Measurements from ENCODE around the gene C4orf54.

C4orf54 gene

DNA sequence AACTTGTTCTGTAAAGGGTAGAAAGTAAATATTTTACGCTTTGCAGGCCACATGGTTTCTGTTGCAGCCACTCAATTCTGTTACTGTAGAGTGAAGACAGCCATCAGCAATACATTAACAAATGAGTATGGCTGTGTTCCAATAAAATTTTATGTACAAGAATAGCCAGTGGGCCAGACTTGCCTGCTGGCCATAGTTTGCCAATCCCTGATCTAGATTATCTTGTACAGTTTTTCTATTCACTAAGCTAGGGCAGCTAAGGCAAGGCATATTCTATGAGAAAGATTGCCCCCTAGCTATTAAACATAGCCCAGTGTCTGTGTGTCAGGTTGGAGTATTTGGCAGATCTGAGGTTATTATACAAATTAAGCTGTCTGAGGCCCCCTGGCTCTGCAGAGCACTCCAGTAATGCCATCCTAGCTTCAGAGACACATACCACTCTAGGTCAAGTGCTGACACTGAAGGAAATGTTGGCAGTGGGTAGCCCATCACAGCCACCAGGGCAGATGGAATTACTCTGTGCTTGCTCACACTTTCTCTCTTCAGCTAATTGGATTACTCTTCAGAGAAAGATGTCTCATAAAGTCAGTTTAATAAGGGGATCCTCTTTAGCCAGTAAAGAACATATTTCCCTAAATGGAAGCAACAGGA lies 42.3 kb downstream of the C4orf54 start:
- DNase-seq, result no peak

DNA sequence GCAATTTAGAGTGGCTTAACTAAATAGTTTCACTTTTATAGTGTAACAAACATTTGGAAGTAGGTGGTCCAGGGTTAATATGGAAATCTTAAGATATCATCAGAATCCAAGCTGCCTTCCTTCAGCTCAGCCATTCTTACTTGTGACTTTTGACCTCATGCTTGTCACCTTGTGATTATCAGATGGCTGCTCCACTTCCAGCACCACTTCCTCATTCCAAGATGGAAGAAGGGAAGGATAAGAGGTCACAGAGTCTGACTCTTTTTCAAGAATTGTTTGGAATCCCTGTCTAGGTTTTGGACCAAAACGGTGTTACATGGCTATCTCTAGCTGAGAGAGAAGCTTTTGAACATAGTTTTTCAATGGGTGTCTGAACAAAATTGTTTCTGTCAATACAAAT lies 43.1 kb downstream of the C4orf54 start:
- no peak for DNase-seq

DNA sequence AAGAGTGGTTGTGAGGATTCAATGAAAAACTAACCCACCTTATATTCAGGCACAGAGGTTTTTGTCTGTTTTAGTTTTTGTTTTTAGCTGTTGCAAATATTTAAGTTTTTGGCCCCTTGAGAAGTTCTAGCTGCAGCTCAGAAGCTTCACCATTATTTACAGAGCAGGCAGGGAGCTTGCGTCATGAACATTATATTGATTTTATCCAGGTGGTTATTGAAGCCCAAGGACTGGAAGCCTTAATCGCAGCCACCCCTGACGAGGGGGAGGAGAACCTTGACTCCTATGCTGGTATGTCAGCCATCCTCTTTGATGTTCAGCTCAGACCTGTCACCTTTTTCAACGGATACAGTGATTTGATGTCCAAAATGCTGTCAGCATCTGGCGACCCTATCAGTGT lies 44.9 kb downstream of the C4orf54 start:
- DNase-seq, result no peak

DNA sequence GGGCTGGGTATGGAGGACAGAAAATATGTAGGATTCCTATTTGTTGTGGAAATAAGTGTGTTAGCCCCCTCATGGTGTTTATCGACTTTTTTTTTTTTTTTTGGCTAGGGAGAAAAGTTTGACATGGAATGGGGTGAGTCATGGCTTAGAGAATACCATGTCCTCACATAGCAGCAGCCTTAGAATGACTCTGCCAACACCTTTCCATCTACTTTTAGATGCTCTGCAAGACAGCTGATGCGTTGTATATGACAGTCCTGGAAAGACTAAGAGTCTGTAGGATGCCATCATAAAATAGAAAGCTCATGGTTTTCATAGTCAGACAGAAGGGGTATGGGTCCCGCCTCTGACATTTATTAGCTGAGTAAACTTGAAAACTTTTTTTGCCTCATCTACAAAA lies 45.3 kb downstream of the C4orf54 start:
- DNase-seq, result no peak

DNA sequence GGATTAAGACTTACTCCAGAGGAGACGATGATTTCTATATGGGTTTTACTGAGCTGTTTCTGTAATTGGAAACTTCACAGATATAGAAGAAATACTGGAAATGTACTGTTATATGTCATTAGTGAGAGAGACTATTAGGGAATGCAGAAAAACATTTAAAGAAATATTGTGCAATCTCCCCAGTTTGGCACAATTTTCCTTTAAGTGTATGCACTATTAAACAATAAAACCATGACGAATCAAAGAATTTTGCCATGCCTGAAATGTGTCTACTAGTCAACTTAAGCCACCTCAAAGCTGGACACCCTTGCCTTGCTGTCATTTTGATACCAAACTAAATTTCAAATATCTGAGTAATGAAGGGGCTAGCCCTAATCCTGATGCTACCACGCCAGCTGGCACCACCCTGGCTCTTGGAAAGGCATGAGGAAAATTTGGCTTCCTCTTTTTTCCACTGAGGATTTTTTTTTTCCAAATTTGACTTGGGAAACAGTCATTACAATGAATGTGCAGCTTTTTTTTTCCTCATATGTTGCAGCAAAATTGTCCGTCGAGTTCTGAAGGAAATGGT lies 46.9 kb downstream of the C4orf54 start:
- no peak for DNase-seq

DNA sequence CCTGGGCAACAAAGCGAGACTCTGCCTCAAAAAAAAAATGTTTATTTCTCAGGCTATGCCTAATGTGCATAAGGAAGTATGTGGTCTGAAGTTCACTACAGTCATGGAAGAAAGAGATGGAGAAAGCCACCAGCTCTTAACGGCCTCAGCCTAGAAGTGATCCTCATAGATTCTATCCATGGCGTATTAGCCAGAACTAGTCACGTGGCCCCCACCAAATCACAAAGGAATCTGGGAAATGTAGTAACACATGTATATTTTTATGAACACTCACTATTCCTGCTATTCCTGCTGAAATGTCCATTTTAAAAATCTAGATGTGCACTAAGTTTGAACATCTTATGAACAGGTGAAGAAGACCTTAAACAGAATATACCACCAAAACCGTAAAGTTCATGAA lies 49.2 kb downstream of the C4orf54 start:
- DNase-seq, result no peak
